Chondrocyte (in vitro differentiated cells): ENCODE results near the gene VEZT. TPM values are rescaled to one million over a fixed set of nuclear protein-coding genes. Genes with fewer than 3 reads are reported as not detected.
"Not testable (repeated sequence)": the region's sequence is repeated elsewhere in the genome, so short reads cannot be mapped to it uniquely, and the experiment has no call there.

Experiments
- DNase-seq: peaks from one replicate; pipeline ENCODE4 v3.0.0; 2021; ENCODE audit warnings: mixed read lengths, low spot score
- H3K27ac Mint-ChIP-seq: one replicate; pipeline ENCODE4 v1.8.0; 2021; ENCODE audit warnings: mild to moderate bottlenecking, moderate library complexity, mixed read lengths; ENCODE audit not compliant: unreplicated experiment
- H3K27me3 Mint-ChIP-seq: 2 replicates; pipeline ENCODE4 v1.8.0; 2021; ENCODE audit warnings: low read depth, mixed read lengths
- H3K36me3 Mint-ChIP-seq: 2 replicates; pipeline ENCODE4 v1.8.0; 2021; ENCODE audit warnings: low read depth, mixed read lengths
- H3K4me1 Mint-ChIP-seq: 2 replicates; pipeline ENCODE4 v1.8.0; 2021; ENCODE audit warnings: low read depth, mild to moderate bottlenecking, mixed read lengths
- H3K4me3 Mint-ChIP-seq: one replicate; pipeline ENCODE4 v1.8.0; 2021; ENCODE audit warnings: mild to moderate bottlenecking, moderate library complexity, mixed read lengths; ENCODE audit not compliant: unreplicated experiment
- H3K9me3 Mint-ChIP-seq: 2 replicates; pipeline ENCODE4 v1.8.0; 2021; ENCODE audit warnings: low read depth, mixed read lengths
- CTCF ChIP-seq: fragments of 200-600 bp; sonication (generic); IDR thresholded peaks from 2 replicates; pipeline ENCODE4 v1.5.0; 2021; ENCODE audit warnings: antibody characterized with exemption, mild to moderate bottlenecking, moderate library complexity
- total RNA-seq: library from RNA; stranded (reverse); gene quantifications from 3 replicates; pipeline ENCODE4 v1.2.1, GENCODE V29; 2021

VEZT gene
- total RNA-seq, 1 donor from 2014 or later, result 74.7 TPM

DNA sequence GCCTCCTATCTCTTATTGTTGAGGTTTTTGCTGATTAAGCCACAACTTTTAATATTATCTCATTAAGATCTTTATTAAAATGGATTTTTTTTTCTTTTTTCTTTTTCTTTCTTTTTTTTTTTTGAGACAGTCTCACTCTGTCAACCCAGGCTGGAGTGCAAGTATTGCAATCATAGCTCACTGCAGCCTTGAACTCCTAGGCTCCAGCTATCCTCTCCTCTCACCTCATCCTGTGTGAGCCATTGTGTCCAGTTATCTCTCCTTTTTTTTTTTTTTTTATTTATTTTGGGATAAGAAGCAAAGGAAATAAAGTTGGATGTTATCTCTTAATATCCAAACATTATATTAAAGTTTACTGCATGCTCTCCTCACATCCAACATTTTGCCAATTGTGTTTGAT lies 12.7 kb downstream of the VEZT start:
- DNase-seq, result no peak
- Mint-ChIP-seq H3K27me3 (no peaks in the 10 kb centered on the region), H3K36me3 (peaks cover 2% of the 10 kb centered on the region), H3K27ac (no peak overlapping the region), H3K4me1 (peaks cover 25% of the 10 kb centered on the region), H3K9me3 (no peaks in the 10 kb centered on the region), H3K4me3 (no peak overlapping the region)
- TF ChIP-seq CTCF, result no peak

GRCh38 chr12:95231190-95231589 lies 13.6 kb downstream of the VEZT start:
- H3K4me3 Mint-ChIP-seq, result no peak overlapping the region
- H3K27ac Mint-ChIP-seq, result peak overlapping the region; percentile 74
- H3K27me3 Mint-ChIP-seq, result no peaks in the 10 kb centered on the region
- H3K36me3 Mint-ChIP-seq, result peaks cover 2% of the 10 kb centered on the region
- no peak for TF ChIP-seq CTCF
- no peak for DNase-seq
- H3K9me3 Mint-ChIP-seq, result no peaks in the 10 kb centered on the region
- H3K4me1 Mint-ChIP-seq, result peaks cover 25% of the 10 kb centered on the region

DNA sequence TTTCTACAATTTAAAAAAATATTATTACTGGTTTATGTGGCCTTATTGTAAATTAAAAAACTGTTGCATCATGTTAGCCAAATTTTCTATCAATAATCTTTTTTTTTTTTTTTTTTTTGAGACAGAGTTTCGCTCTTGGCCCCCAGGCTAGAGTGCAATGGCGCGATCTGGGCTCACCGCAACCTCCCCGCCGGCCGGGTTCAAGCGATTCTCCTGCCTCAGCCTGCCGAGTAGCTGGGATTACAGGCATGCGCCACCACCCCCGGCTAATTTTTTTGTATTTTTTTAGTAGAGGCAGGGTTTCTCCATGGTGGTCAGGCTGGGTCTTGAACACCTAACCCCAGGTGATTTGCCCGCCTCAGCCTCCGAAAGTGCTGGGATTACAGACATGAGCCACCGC lies 16.6 kb downstream of the VEZT start:
- not testable (repeated sequence) for H3K27me3 Mint-ChIP-seq

GRCh38 chr12:95235621-95236020 lies 18.0 kb downstream of the VEZT start:
- H3K4me1 Mint-ChIP-seq, result peaks cover 36% of the 10 kb centered on the region
- not testable (repeated sequence) for H3K9me3 Mint-ChIP-seq, DNase-seq, H3K4me3 Mint-ChIP-seq, H3K27ac Mint-ChIP-seq, H3K36me3 Mint-ChIP-seq, H3K27me3 Mint-ChIP-seq

More for the DNA sequence above, 16.6 kb downstream of the VEZT start:
- not testable (repeated sequence) for DNase-seq, H3K9me3 Mint-ChIP-seq, H3K36me3 Mint-ChIP-seq, H3K27ac Mint-ChIP-seq, H3K4me3 Mint-ChIP-seq
- H3K4me1 Mint-ChIP-seq, result peaks cover 32% of the 10 kb centered on the region

DNA sequence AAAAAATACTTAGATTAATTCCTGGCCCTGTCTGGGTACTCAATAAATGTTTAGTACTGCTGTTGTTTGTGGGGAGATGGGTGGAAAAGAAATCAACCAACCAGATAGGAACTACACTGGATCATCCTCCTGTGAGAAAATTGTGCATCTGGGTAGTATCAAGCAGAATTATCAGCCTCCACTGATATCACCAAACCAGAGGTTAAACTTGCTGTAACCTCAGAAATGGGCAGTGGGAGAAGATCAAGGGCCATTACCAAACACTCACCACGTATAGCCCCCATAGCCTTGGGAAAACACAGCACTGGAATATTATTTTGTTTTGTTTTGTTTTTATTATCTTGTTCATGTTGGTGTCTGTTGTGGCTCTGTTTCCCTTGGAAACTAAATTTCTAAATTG lies 19.7 kb downstream of the VEZT start:
- H3K9me3 Mint-ChIP-seq, result no peaks in the 10 kb centered on the region
- H3K27me3 Mint-ChIP-seq, result no peaks in the 10 kb centered on the region
- H3K36me3 Mint-ChIP-seq, result peaks cover 2% of the 10 kb centered on the region
- H3K4me3 Mint-ChIP-seq, result no peak overlapping the region
- no peak for DNase-seq
- no peak for TF ChIP-seq CTCF
- no peak overlapping the region for H3K27ac Mint-ChIP-seq
- peaks cover 29% of the 10 kb centered on the region for H3K4me1 Mint-ChIP-seq

- no peaks in the 10 kb centered on the region for H3K27me3 Mint-ChIP-seq
- no peak for TF ChIP-seq CTCF
- no peak for DNase-seq
- H3K9me3 Mint-ChIP-seq, result no peaks in the 10 kb centered on the region
- H3K4me1 Mint-ChIP-seq, result peaks cover 26% of the 10 kb centered on the region
- peaks cover 2% of the 10 kb centered on the region for H3K36me3 Mint-ChIP-seq
- no peak overlapping the region for H3K27ac Mint-ChIP-seq
- no peak overlapping the region for H3K4me3 Mint-ChIP-seq
Observed at GRCh38 chr12:95238150-95238549, 20.5 kb downstream of the VEZT start.
